ENCODE results near the gene SLC25A5. TPM values are rescaled to one million over a fixed set of nuclear protein-coding genes. Genes with fewer than 3 reads are reported as not detected.
A peak's percentile ranks its signal among the peaks of the same experiment; 100 is the strongest.
"Not testable (repeated sequence)": the region's sequence is repeated elsewhere in the genome, so short reads cannot be mapped to it uniquely, and the experiment has no call there.

SLC25A5 gene
- total and polyA plus RNA-seq, 8 donors, result 108 to 907 (median 299) TPM

- WGBS, 5 donors, result 11 to 44% (median 29%) methylated on average over 11 to 48 of the region's 48 CpGs
- H3K9me3 ChIP-seq, result no peaks in the 10 kb centered on the region
- peak overlapping the region; percentile 73 to 78 (median 76) for H3K27ac ChIP-seq
- intact Hi-C loops (cut with DNase I; ENCODE audit: low total_unique reads), result no loop called here
- H3K4me1 ChIP-seq, result peaks cover 6 to 15% (median 9%) of the 10 kb centered on the region in 4 donors
- H3K36me3 ChIP-seq, result no peaks in the 10 kb centered on the region
- TF ChIP-seq, protein P1, sequence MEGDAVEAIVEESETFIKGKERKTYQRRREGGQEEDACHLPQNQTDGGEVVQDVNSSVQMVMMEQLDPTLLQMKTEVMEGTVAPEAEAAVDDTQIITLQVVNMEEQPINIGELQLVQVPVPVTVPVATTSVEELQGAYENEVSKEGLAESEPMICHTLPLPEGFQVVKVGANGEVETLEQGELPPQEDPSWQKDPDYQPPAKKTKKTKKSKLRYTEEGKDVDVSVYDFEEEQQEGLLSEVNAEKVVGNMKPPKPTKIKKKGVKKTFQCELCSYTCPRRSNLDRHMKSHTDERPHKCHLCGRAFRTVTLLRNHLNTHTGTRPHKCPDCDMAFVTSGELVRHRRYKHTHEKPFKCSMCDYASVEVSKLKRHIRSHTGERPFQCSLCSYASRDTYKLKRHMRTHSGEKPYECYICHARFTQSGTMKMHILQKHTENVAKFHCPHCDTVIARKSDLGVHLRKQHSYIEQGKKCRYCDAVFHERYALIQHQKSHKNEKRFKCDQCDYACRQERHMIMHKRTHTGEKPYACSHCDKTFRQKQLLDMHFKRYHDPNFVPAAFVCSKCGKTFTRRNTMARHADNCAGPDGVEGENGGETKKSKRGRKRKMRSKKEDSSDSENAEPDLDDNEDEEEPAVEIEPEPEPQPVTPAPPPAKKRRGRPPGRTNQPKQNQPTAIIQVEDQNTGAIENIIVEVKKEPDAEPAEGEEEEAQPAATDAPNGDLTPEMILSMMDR (IDR thresholded peaks at IDR 0.05), result peak in 5 of 7 experiments; percentile 13 to 69 (median 54)
- TF ChIP-seq POLR2AphosphoS5 (IDR thresholded peaks at IDR 0.05) (peak in 1 of 3 donors; percentile 27), EP300 (IDR thresholded peaks at IDR 0.05) (no peak), POLR2A (IDR thresholded peaks at IDR 0.05) (no peak)
- peak; percentile 68 to 80 for DNase-seq
- H3K4me3 ChIP-seq, result peak overlapping the region; percentile 28 to 38 (median 34)
- H3K27me3 ChIP-seq, result no peaks in the 10 kb centered on the region
These were observed 14.5 kb downstream of the SLC25A5 start for GRCh38 chrX:119482481-119483480.

GRCh38 chrX:119486745-119487144 is 18.5 kb downstream of the SLC25A5 start:
- WGBS, 5 donors, result 58 to 78% (median 72%) methylated on average over 7 to 11 of the region's 11 CpGs
- no peaks in the 10 kb centered on the region for H3K9me3 ChIP-seq
- DNase-seq, result no peak

GRCh38 chrX:119487766-119488165 is 19.5 kb downstream of the SLC25A5 start:
- WGBS, 5 donors, result 96 to 100% (median 97%) methylated on average over 10 to 24 of the region's 24 CpGs; no CpG with 5 or more reads in 1 of the 5 donors
- H3K27ac ChIP-seq; intact Hi-C loops (cut with DNase I; ENCODE audit: low total_unique reads): not testable (repeated sequence)

More at GRCh38 chrX:119486745-119487144, 18.5 kb downstream of the SLC25A5 start:
- Histone ChIP-seq H3K4me3 (no peak overlapping the region), H3K27me3 (no peaks in the 10 kb centered on the region), H3K4me1 (peaks cover 5 to 13% (median 6%) of the 10 kb centered on the region in 4 donors), H3K36me3 (no peaks in the 10 kb centered on the region), H3K27ac (no peak overlapping the region)
- intact Hi-C loops (cut with DNase I; ENCODE audit: low total_unique reads), result no loop called here
- no peak for TF ChIP-seq POLR2AphosphoS5 (IDR thresholded peaks at IDR 0.05)
- no peak for TF ChIP-seq POLR2A (IDR thresholded peaks at IDR 0.05)
- no peak for TF ChIP-seq EP300 (IDR thresholded peaks at IDR 0.05)
- TF ChIP-seq, protein P1 (IDR thresholded peaks at IDR 0.05), result no peak

DNA sequence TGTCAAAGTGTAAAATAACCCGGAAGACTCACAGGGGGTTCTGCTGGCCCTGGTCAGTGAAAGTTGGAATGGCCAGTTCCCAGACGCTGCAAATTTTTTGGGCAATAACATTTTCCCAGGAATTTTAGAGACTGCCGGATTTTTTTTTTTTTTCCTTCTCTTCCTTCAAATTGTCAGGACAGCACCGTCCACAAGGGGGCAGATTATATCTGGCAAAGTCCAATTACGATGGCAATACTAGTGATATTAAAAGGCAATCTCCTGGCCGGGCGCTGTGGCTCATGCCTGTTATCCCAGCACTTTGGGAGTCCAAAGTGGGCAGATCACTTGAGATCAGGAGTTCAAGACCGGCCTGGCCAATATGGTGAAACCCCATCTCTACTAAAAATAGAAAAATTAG is 20.5 kb downstream of the SLC25A5 start:
- intact Hi-C loops (cut with DNase I; ENCODE audit: low total_unique reads), result no loop called here
- DNase-seq, result peak; percentile 71 to 75
- Histone ChIP-seq H3K27me3 (no peaks in the 10 kb centered on the region), H3K4me3 (no peak overlapping the region), H3K27ac (no peak overlapping the region), H3K4me1 (no peaks in the 10 kb centered on the region), H3K9me3 (no peaks in the 10 kb centered on the region), H3K36me3 (no peaks in the 10 kb centered on the region)
- TF ChIP-seq POLR2A (IDR thresholded peaks at IDR 0.05) (no peak), POLR2AphosphoS5 (IDR thresholded peaks at IDR 0.05) (no peak)
- TF ChIP-seq, protein P1 (IDR thresholded peaks at IDR 0.05), result peak in 5 of 7 experiments; percentile 35 to 63 (median 45)
- WGBS, 5 donors, result 10 to 31% (median 22%) methylated on average over 6 to 8 of the region's 8 CpGs

More at GRCh38 chrX:119487766-119488165, 19.5 kb downstream of the SLC25A5 start:
- not testable (repeated sequence) for H3K9me3 ChIP-seq, H3K4me3 ChIP-seq, H3K27me3 ChIP-seq, DNase-seq, H3K4me1 ChIP-seq, H3K36me3 ChIP-seq
